Activated T-cell treated with anti-CD3 and anti-CD28 coated beads, Interleukin-2, amount 50 U/mL, for 72 hours (primary cell): ENCODE data around the gene NEK6. TPM values are rescaled to one million over a fixed set of nuclear protein-coding genes. Genes with fewer than 3 reads are reported as not detected.
"Not testable (repeated sequence)": the region's sequence is repeated elsewhere in the genome, so short reads cannot be mapped to it uniquely, and the experiment has no call there.

Experiments
- ATAC-seq, 2 donors: fragments of 150-1000 bp; cut with Tn5 transposase; replicated peaks in 1 of 2; 2 replicates each; pipeline ENCODE4 v1.10.0; 2021; ENCODE audit warnings: moderate library complexity in 2 of 2, mild to moderate bottlenecking in 1 of 2
- DNase-seq, 2 donors: peaks; one replicate each; pipeline ENCODE4 v3.0.0; 2021 to 2022; ENCODE audit warnings: mixed read lengths in 1 of 2
- H3K27ac Mint-ChIP-seq: one replicate; pipeline ENCODE4 v1.8.0; 2022; ENCODE audit warnings: mild to moderate bottlenecking, moderate library complexity, mixed read lengths
- H3K27me3 Mint-ChIP-seq: one replicate; pipeline ENCODE4 v1.8.0; 2022; ENCODE audit warnings: low read depth, mixed read lengths
- H3K36me3 Mint-ChIP-seq, 2 donors: one replicate each; pipeline ENCODE4 v1.8.0; 2022; ENCODE audit warnings: mixed read lengths in 2 of 2, mild to moderate bottlenecking in 1 of 2; ENCODE audit not compliant: insufficient read depth in 2 of 2
- H3K4me1 Mint-ChIP-seq: one replicate; pipeline ENCODE4 v1.8.0; 2022; ENCODE audit warnings: low read depth, mixed read lengths
- H3K4me3 Mint-ChIP-seq, 2 donors: one replicate each; pipeline ENCODE4 v1.8.0; 2022; ENCODE audit warnings: mild to moderate bottlenecking in 2 of 2, mixed read lengths in 2 of 2, moderate library complexity in 2 of 2
- H3K9me3 Mint-ChIP-seq, 2 donors: one replicate each; pipeline ENCODE4 v1.8.0; 2022; ENCODE audit warnings: mixed read lengths in 2 of 2
- total RNA-seq, 2 donors: library from RNA; stranded (reverse); gene quantifications; one replicate each; pipeline ENCODE4 v1.2.3, GENCODE V29; 2022

NEK6 gene
- total RNA-seq, 2 donors from 2014 or later = 8.1 to 8.5 TPM

GRCh38 chr9:124242331-124243194, 15.2 kb upstream of the NEK6 start:
- Mint-ChIP-seq H3K27ac (no peak overlapping the region), H3K4me3 (no peak overlapping the region), H3K27me3 (peaks cover 30% of the 10 kb centered on the region), H3K4me1 (peaks cover 25% of the 10 kb centered on the region), H3K36me3 (no peaks in the 10 kb centered on the region), H3K9me3 (no peaks in the 10 kb centered on the region)
- no peak for ATAC-seq
- DNase-seq = no peak

DNA sequence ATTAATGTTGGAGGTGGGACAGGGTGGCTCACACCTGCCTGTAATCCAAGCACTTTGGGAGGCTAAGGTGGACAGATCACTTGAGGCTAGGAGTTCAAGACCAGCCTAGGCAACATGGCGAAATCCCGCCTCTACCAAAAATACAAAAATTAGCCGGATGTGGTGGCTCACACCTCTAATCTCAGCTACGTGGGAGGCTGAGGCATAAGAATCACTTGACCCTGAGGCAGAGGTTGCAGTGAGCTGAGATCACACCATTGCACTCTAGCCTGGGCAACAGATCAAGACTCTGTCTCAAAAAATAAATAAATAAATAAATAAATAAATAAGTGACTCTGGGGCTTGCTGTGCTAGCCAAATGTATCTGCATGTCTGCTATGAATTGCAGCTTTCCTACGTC, 10.4 kb upstream of the NEK6 start:
- not testable (repeated sequence) for H3K27ac Mint-ChIP-seq, H3K36me3 Mint-ChIP-seq, H3K4me3 Mint-ChIP-seq, ATAC-seq, DNase-seq, H3K27me3 Mint-ChIP-seq, H3K4me1 Mint-ChIP-seq, H3K9me3 Mint-ChIP-seq

DNA sequence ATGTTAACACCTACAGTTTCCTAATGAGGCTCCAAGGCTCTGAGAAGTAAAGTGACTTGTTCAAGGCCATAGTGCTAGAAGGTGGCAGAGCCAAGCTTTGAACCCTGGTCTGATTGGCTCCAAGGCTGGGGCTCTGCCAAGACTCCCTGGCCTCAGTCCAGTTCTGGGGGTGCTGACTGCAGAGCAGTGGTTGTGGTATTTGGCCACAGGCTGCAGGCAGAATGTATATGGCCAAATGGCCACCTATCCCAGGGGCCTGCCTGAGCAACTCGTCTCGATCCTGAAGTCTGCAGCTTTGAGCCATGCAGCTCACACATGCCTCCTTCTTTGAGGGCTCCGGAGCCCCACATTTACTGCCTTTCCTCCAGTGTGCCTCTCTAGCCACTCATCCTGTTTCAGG, 9.7 kb upstream of the NEK6 start:
- H3K36me3 Mint-ChIP-seq = no peaks in the 10 kb centered on the region
- DNase-seq (no peak), ATAC-seq (no peak)
- H3K4me1 Mint-ChIP-seq = peaks cover 6% of the 10 kb centered on the region
- no peaks in the 10 kb centered on the region for H3K9me3 Mint-ChIP-seq
- no peak overlapping the region for H3K27ac Mint-ChIP-seq
- H3K27me3 Mint-ChIP-seq = peaks cover 7% of the 10 kb centered on the region
- no peak overlapping the region for H3K4me3 Mint-ChIP-seq

DNA sequence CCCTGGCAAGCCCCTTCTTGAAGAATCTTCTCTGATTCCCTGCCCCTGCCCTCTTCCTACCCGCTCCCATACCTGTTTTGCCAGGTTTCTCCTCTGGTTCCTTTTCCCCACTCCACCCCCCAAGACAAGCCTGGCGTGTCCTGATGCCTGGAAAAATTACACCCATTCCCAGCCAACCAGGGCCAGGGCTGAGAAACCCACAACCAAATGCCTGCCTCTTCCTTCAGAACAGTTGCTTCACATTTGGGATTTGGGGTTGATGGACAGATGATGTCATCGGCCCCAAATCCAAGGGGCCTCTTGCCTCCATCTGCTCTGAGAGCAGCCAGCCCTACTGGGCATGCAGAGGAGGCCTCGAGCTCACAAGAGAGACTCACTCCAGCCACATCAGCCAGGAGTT, 8.8 kb upstream of the NEK6 start:
- Mint-ChIP-seq H3K36me3 (no peaks in the 10 kb centered on the region), H3K27me3 (peaks cover 7% of the 10 kb centered on the region), H3K27ac (no peak overlapping the region), H3K9me3 (no peaks in the 10 kb centered on the region), H3K4me3 (no peak overlapping the region), H3K4me1 (peaks cover 13% of the 10 kb centered on the region)
- DNase-seq (no peak), ATAC-seq (no peak)

DNA sequence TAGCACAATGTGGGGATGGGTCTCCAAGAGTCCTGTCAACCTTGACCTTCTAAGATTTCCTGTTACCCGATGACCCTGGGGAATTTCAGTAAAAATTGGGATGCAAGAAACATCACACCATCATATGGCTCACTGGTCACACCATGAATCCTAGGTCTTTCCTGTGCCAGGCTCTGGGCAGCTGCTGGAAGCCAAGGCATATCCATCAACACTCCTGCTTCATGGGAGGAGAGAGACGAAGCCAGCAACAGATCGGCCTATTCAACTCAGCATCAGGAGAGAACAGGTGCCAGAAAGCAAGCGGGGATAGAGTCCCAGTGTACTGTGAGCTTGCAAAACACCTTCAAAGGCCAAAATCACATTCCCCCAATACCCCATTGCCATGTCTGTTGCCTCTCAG, 6.5 kb upstream of the NEK6 start:
- Mint-ChIP-seq H3K4me3 (no peak overlapping the region), H3K9me3 (no peaks in the 10 kb centered on the region), H3K27me3 (peaks cover 19% of the 10 kb centered on the region), H3K36me3 (no peaks in the 10 kb centered on the region), H3K4me1 (peaks cover 35% of the 10 kb centered on the region), H3K27ac (no peak overlapping the region)
- ATAC-seq (no peak), DNase-seq (no peak)

DNA sequence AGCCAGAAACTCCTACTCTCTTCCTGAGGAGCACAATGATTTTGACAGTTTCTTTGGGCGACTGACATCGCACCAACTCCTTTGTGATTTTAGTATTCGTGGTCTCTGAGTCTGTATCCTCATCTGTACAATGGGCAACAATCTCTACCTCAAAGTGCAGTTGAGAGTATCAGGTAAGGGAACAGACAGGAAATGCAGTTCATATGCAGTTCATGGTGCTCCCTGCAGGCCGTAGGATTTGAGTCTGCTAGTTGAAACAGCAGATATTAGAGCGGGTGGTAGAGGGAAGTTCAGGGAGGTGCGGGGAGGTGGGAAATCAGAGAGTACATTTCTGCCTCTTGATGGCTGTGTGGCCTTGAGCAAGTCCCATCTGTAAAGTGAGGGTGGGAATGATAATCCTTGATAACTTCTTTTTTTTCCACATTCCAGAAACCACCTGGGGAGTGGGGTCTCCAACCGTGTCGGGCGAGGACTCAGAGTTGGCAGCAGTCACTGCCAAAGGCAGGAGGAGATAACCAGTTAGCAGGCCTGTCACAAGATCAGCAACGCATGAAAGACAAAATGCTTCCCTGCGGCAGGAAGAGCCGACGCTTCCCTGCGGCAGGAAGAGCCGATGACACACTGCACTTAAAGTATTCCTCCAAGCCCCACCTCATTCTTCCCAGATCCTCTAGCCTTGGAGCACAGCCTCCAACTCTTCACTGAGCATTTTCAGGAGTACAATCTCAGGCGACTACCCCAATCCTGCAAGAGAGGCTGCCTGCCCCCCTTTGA, 6.0 kb upstream of the NEK6 start:
- Mint-ChIP-seq H3K27me3 (peaks cover 24% of the 10 kb centered on the region), H3K4me3 (no peak overlapping the region), H3K4me1 (peaks cover 40% of the 10 kb centered on the region), H3K36me3 (no peaks in the 10 kb centered on the region), H3K27ac (no peak overlapping the region), H3K9me3 (no peaks in the 10 kb centered on the region)
- DNase-seq (no peak), ATAC-seq (no peak)

DNA sequence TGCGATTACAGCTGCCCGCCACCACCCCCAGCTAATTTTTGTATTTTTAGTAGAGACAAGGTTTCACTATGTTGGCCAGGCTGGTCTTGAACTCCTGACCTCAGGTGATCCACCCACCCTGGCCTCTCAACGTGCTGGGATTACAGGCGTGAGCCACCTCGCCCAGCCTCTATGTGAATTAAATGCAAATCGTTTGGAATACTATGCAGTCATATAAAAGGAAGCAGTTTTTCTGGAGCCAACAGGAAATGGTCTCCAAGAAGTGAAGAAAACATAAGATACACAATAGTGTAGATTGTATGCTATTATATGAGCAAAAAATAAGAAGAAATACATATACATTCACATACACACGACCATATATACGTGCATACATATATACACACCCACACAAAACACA, 4.9 kb upstream of the NEK6 start:
- ATAC-seq, H3K9me3 Mint-ChIP-seq, H3K36me3 Mint-ChIP-seq, DNase-seq, H3K27ac Mint-ChIP-seq, H3K4me3 Mint-ChIP-seq: not testable (repeated sequence)
- Mint-ChIP-seq H3K4me1 (peaks cover 49% of the 10 kb centered on the region), H3K27me3 (peaks cover 33% of the 10 kb centered on the region)

- Mint-ChIP-seq H3K4me1 (peaks cover 60% of the 10 kb centered on the region), H3K9me3 (no peaks in the 10 kb centered on the region), H3K27me3 (peaks cover 33% of the 10 kb centered on the region), H3K36me3 (peaks cover 1 to 2% of the 10 kb centered on the region in 2 donors), H3K27ac (no peak overlapping the region), H3K4me3 (peak overlapping the region; percentile 50 to 56)
- peak; percentile 89 to 90 for ATAC-seq
- DNase-seq = peak; percentile 65 to 71
Observed at GRCh38 chr9:124254261-124254682, 3.5 kb upstream of the NEK6 start.

DNA sequence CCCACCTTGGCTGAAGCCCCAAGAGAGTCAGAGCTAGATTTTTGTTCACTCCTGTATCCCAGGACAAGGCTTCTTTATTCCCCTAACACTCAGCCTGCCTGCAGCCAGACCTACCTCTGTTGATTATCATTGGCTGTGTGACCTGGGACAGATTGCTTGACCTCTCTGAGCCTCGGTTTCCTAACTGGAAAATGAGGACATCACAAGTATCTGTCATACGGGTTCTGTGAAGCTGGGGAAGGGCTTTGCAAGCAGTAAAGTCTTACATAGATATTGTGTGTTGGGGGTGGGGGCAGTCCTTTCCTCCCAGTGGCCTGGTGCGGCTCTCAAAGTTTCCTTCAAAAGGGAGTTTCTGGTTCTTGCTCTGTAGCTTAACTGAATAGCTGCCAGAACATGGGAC, 2.5 kb upstream of the NEK6 start:
- Mint-ChIP-seq H3K27ac (no peak overlapping the region), H3K27me3 (peaks cover 39% of the 10 kb centered on the region), H3K36me3 (peaks cover 1 to 2% of the 10 kb centered on the region in 2 donors), H3K4me3 (peak overlapping the region; percentile 35 to 43), H3K4me1 (peaks cover 67% of the 10 kb centered on the region), H3K9me3 (no peaks in the 10 kb centered on the region)
- DNase-seq = no peak
- ATAC-seq = no peak

DNA sequence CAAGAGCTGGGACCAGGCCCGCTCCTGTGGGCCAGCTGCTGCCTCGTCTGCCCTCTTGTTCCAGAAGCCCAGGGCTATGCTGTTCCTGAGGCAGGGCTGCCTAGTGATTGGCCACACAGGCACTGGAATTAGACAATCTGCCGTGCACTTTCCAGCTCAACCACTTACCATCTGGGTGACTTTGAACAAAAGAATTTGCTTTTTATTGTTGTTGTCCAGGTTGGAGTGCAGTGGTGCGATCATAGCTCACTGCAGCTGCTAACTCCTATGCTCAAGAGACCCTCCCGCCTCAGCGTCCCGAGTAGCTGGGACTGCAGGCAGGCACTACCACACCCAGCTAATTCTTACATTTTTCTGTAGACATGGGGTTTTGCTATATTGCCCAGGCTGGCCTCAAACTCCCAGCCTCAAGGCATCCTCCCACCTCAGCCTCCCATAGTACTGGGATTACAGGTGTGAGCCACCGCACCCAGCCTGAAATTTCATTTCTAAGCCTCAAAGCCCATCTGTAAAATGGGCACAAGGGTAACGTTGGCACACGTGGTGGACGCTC, 1.2 kb upstream of the NEK6 start:
- no peaks in the 10 kb centered on the region for H3K9me3 Mint-ChIP-seq
- peak overlapping the region; percentile 60 for H3K27ac Mint-ChIP-seq
- peaks cover 78% of the 10 kb centered on the region for H3K4me1 Mint-ChIP-seq
- H3K36me3 Mint-ChIP-seq = peaks cover 1 to 2% of the 10 kb centered on the region in 2 donors
- DNase-seq = no peak
- peaks cover 52% of the 10 kb centered on the region for H3K27me3 Mint-ChIP-seq
- peak overlapping the region; percentile 77 to 91 for H3K4me3 Mint-ChIP-seq
- ATAC-seq = no peak

DNA sequence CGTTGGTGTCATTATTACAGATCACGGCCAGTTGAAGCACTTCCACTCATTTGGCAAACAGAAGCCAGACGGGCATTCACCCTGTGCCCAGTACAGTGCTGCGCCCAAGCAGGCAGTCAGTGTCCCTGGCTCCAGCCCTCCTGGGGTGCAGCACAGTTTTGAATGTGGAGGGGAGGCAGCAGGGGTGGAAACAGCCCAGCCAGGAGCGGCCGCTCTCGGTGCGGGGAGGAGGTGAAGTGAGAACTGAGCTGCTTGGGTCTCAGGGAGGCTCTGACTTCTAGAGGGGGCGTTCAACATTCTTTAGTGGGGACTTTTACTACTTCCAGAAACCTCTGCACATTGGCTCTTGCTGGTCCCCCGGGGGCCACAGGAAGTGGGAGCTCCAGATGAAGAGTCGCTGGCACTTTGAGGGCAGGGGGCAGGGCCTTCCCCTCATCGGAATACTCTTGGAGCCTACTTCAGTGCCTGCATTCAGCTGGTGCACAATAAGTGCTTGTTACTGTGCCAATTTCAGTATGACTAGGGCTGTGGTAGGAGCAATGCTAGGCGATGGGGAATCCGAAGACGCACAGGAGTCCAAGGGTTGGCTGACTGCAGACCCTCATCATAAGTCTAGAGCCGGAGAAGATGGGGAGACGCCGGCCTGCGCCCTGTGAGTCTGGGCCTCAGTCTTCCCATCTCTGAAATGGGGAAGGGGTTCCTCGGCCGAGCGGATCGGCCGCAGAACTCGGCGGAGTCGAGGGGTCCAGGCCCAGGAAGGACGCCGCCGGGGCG, 492 bp upstream of the NEK6 start:
- H3K4me3 Mint-ChIP-seq = peak overlapping the region; percentile 77 to 91
- H3K9me3 Mint-ChIP-seq = no peaks in the 10 kb centered on the region
- peak overlapping the region; percentile 60 for H3K27ac Mint-ChIP-seq
- peaks cover 59% of the 10 kb centered on the region for H3K27me3 Mint-ChIP-seq
- peaks cover 78% of the 10 kb centered on the region for H3K4me1 Mint-ChIP-seq
- peaks cover 1 to 2% of the 10 kb centered on the region in 2 donors for H3K36me3 Mint-ChIP-seq
- ATAC-seq (no peak), DNase-seq (no peak)

DNA sequence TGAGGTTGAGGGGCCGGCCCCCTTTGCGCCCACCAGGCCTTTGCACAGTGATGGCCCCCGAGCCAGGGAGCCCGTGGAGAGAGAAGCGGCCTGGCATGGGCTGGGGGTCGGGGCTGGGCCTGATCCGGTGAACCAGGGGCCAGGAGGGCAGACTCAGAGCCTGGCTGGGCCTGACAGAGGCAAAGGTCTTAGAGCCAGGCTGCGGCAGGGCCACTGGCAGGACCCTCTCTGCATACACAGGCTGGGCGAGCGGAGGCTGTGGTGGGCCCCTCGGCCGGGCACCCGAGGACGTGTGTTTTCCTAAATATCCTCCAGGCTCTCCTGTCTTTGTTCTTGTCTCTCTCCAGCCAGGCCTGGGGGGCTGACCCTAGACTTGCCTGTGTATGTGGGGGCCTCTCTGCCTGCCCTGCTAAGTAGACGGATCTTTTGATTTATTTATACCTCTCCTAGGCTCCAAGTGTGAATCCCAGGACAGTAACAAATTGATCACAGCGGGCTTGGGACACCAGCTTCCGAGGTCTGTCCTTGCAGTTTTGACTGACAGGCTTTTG, 933 bp downstream of the NEK6 start:
- peaks cover 61% of the 10 kb centered on the region for H3K27me3 Mint-ChIP-seq
- ATAC-seq = peak in 1 of 2 donors; percentile 1
- DNase-seq = peak in 1 of 2 donors; percentile 8
- H3K27ac Mint-ChIP-seq = no peak overlapping the region
- H3K36me3 Mint-ChIP-seq = peaks cover 1 to 2% of the 10 kb centered on the region in 2 donors
- H3K4me1 Mint-ChIP-seq = peaks cover 74% of the 10 kb centered on the region
- peak overlapping the region; percentile 88 to 96 for H3K4me3 Mint-ChIP-seq
- no peaks in the 10 kb centered on the region for H3K9me3 Mint-ChIP-seq
